ENCODE results near the gene GRIA3.

The GRIA3 gene

GRCh38 chrX:123199338-123199737 is 15.3 kb downstream of the GRIA3 start:
- no peak for DNase-seq

DNA sequence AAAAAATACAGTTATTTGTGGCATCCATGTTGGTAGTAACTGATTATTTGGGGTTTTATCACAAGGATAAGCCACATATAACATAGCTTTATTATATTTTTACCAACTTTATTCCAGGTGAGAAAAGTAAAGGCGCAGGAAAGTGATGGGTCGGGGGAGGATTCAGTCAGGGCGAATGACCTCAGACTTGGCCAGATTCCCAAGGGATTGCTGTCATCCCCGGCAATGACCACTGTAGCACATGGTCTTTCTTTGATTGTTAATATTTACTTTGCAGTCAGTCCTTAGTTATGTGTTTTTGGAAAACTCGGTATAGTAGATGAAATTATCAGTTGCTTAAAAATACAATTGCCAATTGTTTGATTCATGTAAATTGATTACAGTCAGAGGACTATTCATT is 17.6 kb downstream of the GRIA3 start:
- DNase-seq = no peak

GRCh38 chrX:123202523-123202922 is 18.4 kb downstream of the GRIA3 start:
- DNase-seq = no peak

- DNase-seq = no peak
Observed at GRCh38 chrX:123203772-123204171, 19.7 kb downstream of the GRIA3 start.

- DNase-seq = no peak
Observed at GRCh38 chrX:123206176-123206575, 22.1 kb downstream of the GRIA3 start.

DNA sequence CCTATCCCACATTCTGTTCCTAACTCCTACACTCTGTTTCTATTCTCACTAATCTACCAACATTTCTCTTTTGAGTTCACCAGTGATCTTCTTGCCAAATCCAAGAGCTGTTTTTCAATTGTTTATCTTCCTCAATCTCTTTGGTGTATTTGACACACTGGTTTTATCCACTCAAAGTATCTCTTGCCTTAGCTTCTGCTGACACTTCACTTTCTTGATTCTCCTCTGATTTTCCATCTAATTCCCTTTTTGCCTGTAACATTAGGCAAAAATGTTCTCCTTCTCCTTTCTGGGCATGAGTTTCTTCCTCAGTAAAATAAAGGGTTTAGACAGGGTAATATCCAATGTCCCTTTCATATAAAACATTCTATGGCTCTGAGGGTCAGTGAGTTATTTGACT is 26.2 kb downstream of the GRIA3 start:
- DNase-seq = no peak

GRCh38 chrX:123215397-123216089 is 31.5 kb downstream of the GRIA3 start:
- no peak for DNase-seq

DNA sequence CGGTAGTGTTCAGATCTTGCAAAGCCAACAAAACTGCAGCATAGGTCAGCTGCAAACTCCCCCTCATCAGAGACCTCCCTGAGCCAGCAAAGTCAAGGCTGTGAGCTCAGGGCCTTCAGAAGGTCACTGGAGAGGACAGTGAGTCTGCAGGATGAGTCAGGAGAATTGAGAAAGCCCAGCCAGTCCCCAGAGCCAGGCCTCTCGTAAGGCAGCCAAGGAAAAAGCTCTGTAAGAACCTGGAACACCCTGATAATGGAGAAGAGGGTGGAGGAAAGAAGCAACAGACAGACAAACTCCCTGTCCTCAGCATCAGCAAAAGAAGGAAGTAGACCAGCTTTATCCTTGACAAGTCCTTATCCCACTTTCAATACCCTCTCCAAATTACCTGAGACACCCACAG is 33.0 kb downstream of the GRIA3 start:
- DNase-seq = no peak

DNA sequence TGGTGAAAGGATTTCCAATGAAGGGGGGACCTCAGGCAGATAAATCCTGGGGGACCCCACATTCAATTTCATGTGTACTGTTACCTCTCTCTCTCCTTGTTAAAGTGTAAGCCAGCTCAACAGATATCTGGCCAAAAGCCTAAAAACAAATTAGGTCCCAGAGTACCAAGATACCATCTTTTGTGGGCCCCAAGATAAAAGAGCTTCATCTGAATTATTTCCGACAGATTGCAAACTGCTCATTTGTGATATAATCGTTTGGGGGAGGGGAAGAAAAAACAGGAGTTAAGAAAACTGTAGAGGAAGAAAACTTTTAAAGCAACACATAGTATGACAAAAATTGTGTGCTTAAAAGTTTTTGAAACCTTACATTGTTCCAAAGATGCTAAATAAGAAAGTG is 33.6 kb downstream of the GRIA3 start:
- no peak for DNase-seq

DNA sequence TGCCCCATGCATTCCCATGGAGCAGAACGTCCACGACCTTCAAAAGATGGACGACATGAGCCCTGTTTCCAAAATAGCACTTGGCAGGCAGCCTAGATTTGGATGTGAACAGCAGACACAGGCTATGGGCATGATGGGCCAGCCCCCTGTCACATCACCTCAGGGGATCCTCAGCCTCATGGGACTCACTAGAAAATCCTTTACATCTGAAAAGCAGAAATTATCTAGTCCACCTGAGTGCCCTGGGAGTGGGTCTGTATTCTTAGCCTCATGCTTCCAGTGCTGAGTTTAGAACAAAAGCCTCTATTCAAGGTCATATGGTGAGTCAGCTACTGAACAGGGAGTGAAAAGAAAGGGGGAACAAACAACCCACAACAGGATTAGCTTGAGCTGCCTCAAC is 35.8 kb downstream of the GRIA3 start:
- DNase-seq = no peak

GRCh38 chrX:123222920-123223319 is 38.8 kb downstream of the GRIA3 start:
- DNase-seq = no peak

DNA sequence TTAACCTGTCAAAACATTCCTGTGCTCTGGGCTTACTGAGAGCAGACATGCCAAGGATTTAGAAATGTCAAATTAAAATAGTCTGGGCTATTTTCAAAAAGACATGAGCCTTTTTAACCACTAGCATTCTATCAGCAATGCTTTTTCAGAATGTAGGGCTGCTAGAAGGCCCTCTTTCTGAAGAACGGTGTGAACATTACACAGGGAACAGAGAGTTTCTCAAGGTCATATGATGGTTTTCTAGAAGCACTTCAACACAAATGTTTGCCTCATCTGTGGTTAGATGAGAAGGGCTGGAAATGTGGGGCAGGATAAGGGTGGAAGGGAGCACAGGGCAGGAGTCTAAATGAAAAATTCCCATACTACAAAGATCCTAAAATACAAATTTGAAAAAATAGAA is 39.3 kb downstream of the GRIA3 start:
- DNase-seq = no peak

GRCh38 chrX:123223859-123224258 is 39.8 kb downstream of the GRIA3 start:
- no peak for DNase-seq

DNA sequence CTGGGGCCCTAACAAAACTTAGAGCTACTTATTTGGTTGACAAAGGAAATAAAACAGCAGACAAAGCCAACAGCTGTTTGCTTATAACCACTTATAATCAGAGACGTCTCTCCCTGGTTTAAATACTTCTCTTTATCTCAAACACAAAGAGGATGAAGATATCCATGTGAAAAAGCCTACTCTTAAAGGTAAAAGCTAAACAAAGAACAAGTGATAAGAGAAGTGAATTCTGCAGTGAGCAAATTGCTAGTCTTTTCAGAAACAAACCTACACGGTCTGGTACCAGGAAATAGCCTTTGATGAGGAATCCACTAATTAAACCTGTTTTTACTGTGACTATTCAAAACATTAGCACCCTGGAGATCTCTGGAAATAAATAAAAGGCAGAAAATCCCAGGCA is 46.7 kb downstream of the GRIA3 start:
- no peak for DNase-seq

GRCh38 chrX:123236859-123237258 is 52.8 kb downstream of the GRIA3 start:
- no peak for DNase-seq

DNA sequence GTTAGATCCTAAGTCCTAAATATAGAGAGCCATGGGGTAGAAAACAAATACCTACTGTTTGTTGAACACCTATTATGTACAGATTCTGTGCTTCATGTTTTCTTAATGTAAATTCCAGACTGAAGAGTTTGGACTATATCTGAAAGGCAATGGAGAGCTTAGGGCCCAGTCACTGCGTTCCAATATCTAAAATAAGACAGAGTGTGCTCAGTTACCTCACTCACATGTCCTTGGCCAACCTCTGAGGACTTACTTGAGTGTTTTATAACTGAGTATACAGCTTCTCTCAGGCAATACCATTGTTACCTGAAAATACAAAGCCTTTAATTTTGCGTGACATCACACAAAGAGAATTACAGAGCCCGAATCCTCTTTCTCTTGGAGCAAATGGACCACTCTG is 53.2 kb downstream of the GRIA3 start:
- no peak for DNase-seq

DNA sequence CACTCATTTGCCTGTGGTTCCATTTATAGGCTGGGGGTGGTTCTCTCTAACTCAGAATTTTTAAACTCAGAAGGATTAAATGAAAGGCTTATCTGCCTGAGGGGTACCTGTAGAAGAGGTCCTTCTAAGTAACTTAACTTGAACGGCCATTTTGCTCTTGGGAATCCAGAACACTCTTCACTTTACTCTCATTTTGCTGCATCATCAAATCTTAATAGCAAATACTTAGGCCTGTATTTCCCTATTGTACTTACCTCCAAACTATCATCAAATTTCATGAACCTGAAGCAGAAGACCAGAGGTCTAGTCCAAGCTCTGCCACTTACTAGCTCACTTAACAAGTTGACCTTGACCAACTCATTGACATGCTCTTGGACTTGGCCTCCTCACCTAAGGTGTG is 70.4 kb downstream of the GRIA3 start:
- no peak for DNase-seq

GRCh38 chrX:123256378-123256777 is 72.3 kb downstream of the GRIA3 start:
- DNase-seq = no peak

DNA sequence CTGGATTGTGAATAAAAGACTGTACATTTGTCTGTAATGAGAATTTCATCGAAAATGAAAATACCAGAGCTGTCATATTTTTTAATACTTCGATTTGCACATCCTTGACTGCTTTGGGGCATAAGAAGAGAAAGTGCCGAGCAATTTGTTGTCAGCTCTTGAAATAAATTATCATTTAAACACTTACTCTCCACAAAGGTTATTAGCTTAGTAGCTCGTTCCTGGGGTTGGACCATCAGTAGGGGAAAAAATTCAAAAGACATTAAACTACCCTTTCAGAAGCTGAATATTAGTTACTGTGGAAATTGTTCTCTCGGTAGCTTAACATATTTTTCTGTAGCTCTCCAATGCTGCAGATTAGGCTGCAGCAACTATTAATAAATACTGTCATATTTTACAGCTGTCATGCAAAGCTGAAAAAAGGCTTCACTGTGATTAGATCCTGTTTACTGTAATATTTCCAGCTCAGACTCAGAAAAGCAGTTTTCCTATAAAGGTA is 76.9 kb downstream of the GRIA3 start:
- no peak for DNase-seq

- DNase-seq = no peak
Observed at GRCh38 chrX:123263270-123263669, 79.2 kb downstream of the GRIA3 start.

DNA sequence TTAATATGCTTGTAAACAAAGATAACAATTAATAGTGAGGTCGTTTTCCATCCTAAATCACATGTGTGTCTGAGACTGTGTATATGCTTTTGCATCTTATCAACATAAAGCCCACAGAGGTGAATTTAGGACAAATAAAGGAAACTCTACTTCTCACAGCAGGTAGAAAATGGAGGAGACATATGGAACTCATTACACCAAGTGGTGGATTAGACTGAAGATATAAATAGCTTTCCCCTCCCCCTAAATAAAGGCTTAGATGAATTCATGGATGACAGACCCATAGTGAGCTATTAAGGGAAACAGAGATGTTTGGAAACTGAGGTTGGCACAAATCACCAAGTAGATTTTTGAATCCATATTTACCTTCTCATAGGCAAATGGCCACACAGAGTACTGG is 79.7 kb downstream of the GRIA3 start:
- DNase-seq = no peak

GRCh38 chrX:123267220-123267619 is 83.1 kb downstream of the GRIA3 start:
- DNase-seq = no peak

- no peak for DNase-seq
Observed at GRCh38 chrX:123271902-123272301, 87.8 kb downstream of the GRIA3 start.

DNA sequence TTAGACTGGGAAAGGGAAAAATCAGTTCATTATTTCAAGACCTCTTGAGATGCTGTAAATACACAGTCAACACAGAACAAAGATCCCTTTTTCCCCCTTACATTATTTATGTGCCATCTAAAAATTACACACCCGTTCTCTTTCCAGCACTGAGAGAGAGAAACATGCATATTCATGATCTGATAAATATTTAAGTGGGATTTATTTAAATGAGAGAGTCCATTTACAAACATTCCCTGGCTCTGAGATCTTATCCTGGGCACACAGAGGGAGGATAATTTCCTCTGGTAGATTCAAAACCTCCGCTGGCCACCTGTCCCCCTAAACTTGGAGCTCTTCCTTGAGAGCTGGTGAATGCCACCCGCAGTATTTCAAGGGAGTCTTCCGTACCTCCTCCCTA is 88.6 kb downstream of the GRIA3 start:
- DNase-seq = no peak

- no peak for DNase-seq
Observed at GRCh38 chrX:123274796-123275195, 90.7 kb downstream of the GRIA3 start.

Measured in inflammatory macrophage (primary cell).